ENCODE data around the gene SPTBN1.
A peak's percentile ranks its signal among the peaks of the same experiment; 100 is the strongest.

Gene SPTBN1

GRCh38 chr2:54518430-54518829 is 62.3 kb downstream of the SPTBN1 start:
- TF ChIP-seq CTCF (conservative IDR thresholded peaks at IDR 0.05; ENCODE audit: low read length) = no peak
- H3K4me3 ChIP-seq (ENCODE audit: low read length) = no peak overlapping the region
- no peak for DNase-seq (ENCODE audit: low read depth)

GRCh38 chr2:54519841-54520459 is 63.8 kb downstream of the SPTBN1 start:
- DNase-seq (ENCODE audit: low read depth) = no peak
- no peak overlapping the region for H3K4me3 ChIP-seq (ENCODE audit: low read length)
- no peak for TF ChIP-seq CTCF (conservative IDR thresholded peaks at IDR 0.05; ENCODE audit: low read length)

GRCh38 chr2:54520687-54521086 is 64.6 kb downstream of the SPTBN1 start:
- DNase-seq (ENCODE audit: low read depth) = peak; percentile 97
- H3K4me3 ChIP-seq (ENCODE audit: low read length) = no peak overlapping the region
- no peak for TF ChIP-seq CTCF (conservative IDR thresholded peaks at IDR 0.05; ENCODE audit: low read length)

GRCh38 chr2:54522624-54523281 is 66.6 kb downstream of the SPTBN1 start:
- DNase-seq (ENCODE audit: low read depth) = no peak
- H3K4me3 ChIP-seq (ENCODE audit: low read length) = no peak overlapping the region
- peak; percentile 61 for TF ChIP-seq CTCF (conservative IDR thresholded peaks at IDR 0.05; ENCODE audit: low read length)

GRCh38 chr2:54523324-54523959 is 67.3 kb downstream of the SPTBN1 start:
- no peak overlapping the region for H3K4me3 ChIP-seq (ENCODE audit: low read length)
- TF ChIP-seq CTCF (conservative IDR thresholded peaks at IDR 0.05; ENCODE audit: low read length) = no peak
- DNase-seq (ENCODE audit: low read depth) = peak; percentile 54

- DNase-seq (ENCODE audit: low read depth) = peak; percentile 84
- H3K4me3 ChIP-seq (ENCODE audit: low read length) = no peak overlapping the region
- no peak for TF ChIP-seq CTCF (conservative IDR thresholded peaks at IDR 0.05; ENCODE audit: low read length)
Observed at GRCh38 chr2:54524226-54524991, 68.3 kb downstream of the SPTBN1 start.
